GM21367 (cell line): Measurements from ENCODE around the gene ACBD3.
"Not testable (repeated sequence)": the region's sequence is repeated elsewhere in the genome, so short reads cannot be mapped to it uniquely, and the experiment has no call there.

Experiments
- ATAC-seq: cut with Tn5 transposase; IDR thresholded peaks from one replicate; pipeline ENCODE4 v1.9.1; 2021; ENCODE audit not compliant: unreplicated experiment

The ACBD3 gene

GRCh38 chr1:226186124-226187018 is at the start of gene ACBD3:
Gene ACBD3, minus strand, starts transcription at chr1:226186741. Its CDS starts 66 bp downstream, at chr1:226186675.
- peak; percentile 89 for ATAC-seq

GRCh38 chr1:226233806-226234205 is 47.3 kb upstream of the ACBD3 start:
- no peak for ATAC-seq

DNA sequence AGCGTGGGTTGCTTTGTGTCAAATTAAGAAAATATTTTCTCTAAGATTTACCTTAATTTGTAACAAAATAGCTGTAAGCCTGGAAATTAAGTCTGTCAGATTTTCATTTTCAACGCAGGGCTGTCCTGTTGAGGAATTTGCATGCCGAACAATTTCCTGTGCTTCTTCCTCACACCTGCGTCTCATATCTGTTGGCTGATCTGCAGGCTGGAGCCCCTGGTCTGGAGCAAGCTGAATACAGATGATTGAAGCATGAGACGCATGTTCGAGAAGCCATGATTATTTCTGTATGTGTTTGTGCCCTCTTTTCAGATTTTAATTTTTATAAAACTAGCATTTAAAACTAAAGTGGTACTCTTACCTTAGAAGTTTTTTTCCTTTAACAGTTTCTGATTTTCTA is 46.8 kb upstream of the ACBD3 start:
- ATAC-seq, result peak; percentile 84

GRCh38 chr1:226226601-226227000 is 40.1 kb upstream of the ACBD3 start:
- no peak for ATAC-seq

GRCh38 chr1:226223786-226224244 is 37.3 kb upstream of the ACBD3 start:
- peak; percentile 55 for ATAC-seq

- ATAC-seq, result peak; percentile 36
These were observed 36.7 kb upstream of the ACBD3 start, which contains the start of gene MIXL1 for GRCh38 chr1:226223157-226223785. Gene MIXL1, plus strand, starts transcription at chr1:226223664. Its CDS starts 18 bp downstream, at chr1:226223682.

DNA sequence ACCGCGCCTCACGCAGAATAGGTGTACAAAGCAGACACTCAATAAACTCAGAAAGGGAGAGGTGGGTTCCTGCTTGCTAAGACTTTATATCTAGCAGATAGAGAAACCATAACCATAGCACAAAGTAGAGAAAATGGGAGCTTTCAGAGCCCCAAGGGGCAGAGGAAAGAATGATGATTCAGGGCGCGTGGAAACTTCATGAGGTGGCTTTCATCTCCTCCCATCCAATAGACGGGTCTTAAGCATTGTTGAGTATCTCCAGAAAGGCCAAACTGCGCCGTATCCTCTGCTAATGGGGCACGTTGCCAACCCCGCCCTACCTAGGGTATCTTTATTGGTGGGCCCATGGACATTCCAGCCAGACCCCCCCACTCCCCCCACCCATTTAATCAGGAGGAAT is 36.1 kb upstream of the ACBD3 start:
- ATAC-seq, result no peak

GRCh38 chr1:226220473-226221189 is 34.1 kb upstream of the ACBD3 start:
- no peak for ATAC-seq

- ATAC-seq, result no peak
These were observed 30.7 kb upstream of the ACBD3 start for GRCh38 chr1:226217273-226217672.

- no peak for ATAC-seq
These were observed 29.5 kb upstream of the ACBD3 start for GRCh38 chr1:226216056-226216455.

DNA sequence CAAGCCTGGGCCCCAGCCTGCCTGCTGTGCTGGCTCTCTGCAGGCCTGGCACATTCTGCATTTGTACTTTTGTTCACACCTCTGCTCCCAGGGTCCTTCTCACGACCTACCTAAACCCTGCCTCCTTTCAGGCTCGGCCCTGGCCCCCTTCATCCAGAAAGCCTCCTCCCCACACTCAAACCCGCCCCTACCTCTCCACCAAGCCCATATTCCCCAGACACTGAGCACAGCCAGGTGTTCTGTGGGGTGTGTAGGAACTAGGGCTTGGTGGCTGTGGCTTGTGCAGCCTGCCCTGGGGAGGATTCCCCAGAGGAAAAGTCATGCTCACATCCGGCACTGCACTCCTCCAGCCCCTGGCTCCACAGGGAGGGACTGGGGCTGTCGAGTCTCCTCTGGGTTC is 28.7 kb upstream of the ACBD3 start:
- no peak for ATAC-seq

GRCh38 chr1:226212545-226212944 is 26.0 kb upstream of the ACBD3 start:
- ATAC-seq, result no peak

- no peak for ATAC-seq
These were observed 24.8 kb upstream of the ACBD3 start for GRCh38 chr1:226211181-226211821.

DNA sequence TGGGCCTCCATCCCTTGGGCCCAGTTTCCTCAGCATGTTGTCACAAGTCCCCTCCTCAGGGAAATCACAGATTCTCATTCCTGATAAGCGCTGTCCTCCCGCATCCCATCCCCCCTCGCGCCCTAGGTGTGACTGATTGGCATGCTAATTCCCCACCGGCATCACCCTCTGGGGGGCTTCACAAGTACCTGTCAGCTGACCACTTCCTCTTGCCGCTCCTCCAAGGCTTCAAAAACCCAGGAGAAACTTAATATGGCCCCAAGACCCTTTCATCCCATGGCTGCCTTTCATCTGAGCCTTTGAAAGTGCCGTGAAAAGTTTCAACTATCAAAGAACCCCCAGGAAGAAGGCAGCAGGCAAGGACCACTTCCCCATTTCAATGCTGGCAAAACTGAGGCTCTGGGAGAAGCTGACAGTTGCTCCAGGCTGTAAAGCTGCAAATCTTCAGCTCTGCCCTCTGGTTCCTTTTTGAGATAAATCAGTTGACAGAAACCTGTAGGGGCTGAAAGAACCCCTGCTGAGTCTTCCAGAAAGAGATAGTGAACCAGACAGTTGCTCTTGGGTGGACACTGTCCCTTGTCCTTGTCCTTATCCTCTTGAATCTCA is 24.1 kb upstream of the ACBD3 start:
- ATAC-seq, result no peak

GRCh38 chr1:226209307-226210059 is 22.9 kb upstream of the ACBD3 start:
- no peak for ATAC-seq

- ATAC-seq, result no peak
These were observed 20.5 kb upstream of the ACBD3 start for GRCh38 chr1:226207048-226207447.

DNA sequence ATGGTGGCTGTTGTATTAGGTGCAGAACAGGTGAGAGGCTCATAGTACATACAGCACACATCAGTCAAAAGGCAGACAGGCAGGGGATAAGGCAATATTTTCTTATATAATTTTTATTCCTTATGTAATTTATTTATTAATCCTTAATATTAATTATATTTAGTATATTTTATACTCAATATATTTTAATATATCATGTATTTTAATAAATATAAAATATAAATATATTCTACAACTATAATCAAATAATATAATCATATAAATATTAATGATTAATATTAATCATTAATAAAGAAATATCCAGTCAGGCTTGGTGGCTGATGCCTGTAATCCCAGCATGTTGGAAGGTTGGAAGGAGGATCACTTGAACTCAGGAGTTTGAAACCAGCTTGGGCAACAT is 17.7 kb upstream of the ACBD3 start:
- no peak for ATAC-seq

DNA sequence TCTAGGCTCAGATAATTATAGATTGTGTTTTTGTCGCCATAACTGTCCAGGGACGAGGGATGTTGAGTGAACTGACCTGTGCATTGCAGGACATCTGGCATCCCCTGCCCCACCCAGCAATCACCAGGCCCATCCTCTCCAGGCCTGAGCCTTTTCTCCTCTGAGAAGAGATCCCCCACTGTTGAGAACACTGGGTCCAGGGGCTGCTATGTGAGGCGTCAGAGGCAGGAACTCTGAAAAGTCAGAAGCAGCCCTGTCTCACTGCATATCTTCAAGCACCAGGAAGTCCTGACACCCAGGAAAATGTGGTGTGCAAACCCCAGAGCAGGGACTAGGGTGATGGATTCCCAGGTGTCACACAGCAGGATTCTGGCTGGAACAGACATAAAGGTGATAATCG is 17.1 kb upstream of the ACBD3 start:
- ATAC-seq, result no peak

- ATAC-seq, result no peak
These were observed 16.7 kb upstream of the ACBD3 start for GRCh38 chr1:226203240-226203639.

DNA sequence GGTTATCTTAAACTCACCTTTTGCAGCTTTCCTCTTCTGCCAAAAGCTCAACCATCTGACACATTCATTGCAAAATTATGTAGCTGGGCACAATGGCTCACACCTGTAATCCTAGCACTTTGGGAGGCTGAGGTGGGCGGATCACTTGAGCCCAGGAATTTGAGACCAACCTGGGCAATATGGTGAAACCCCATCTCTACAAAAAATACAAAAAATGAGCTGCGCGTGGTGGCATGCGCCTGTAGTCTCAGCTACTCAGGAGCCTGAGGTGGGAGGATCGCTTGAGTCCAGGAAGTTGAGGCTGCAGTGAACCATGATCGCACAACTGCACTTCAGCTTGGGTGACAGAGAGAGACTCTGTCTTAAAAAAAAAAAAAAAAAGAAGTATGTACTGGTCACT is 16.1 kb upstream of the ACBD3 start:
- not testable (repeated sequence) for ATAC-seq
